HCT116 (cell line): ENCODE measurements around the gene FMN1. TPM values are rescaled to one million over a fixed set of nuclear protein-coding genes. Genes with fewer than 3 reads are reported as not detected.

Source experiments
- ATAC-seq: fragments of 200-7000 bp; cut with Tn5 transposase; 2 replicates; pipeline ENCODE4 v1.9.1; 2020; ENCODE audit warnings: mild to moderate bottlenecking, moderate library complexity
- BruUV-seq: library from RNA; stranded (reverse); fragments of 400-500 nt; replicated peaks from 2 replicates; lab custom pipeline; 2021; lab: Mats Ljungman, UMichigan
- CTCF ChIA-PET: fragments of 300-600 bp; sonication (Branson Sonifier 250); formaldehyde crosslinking; loops from one replicate; lab custom pipeline; 2021; ENCODE audit warnings: antibody characterized with exemption; lab: Charles Lee
- POLR2A ChIA-PET: fragments of 300-600, 350-600 bp; sonication (Branson Sonifier 250); formaldehyde crosslinking; loops from one replicate; lab custom pipeline; 2021; ENCODE audit warnings: antibody characterized with exemption; lab: Charles Lee
- RAD21 ChIA-PET, 2 experiments: fragments of 300-600 bp; sonication (Branson Sonifier 250); formaldehyde crosslinking; loops; one replicate each; lab custom pipeline; 2023; ENCODE audit warnings: low total read pairs in 2 of 2; ENCODE audit not compliant: uncharacterized antibody in 2 of 2, unreplicated experiment in 2 of 2, low non-redundant PET in 1 of 2; lab: Charles Lee
- DNase-seq: peaks from one replicate; pipeline ENCODE4 v3.0.0-alpha.2; 2010; ENCODE audit warnings: low read depth, low spot score
- H2AFZ ChIP-seq: fragments of 200-600 bp; shearing (Covaris generic), sonication (generic); 2 replicates; pipeline ENCODE4 v1.6.1; 2017; ENCODE audit warnings: low read depth, mixed run types, mixed read lengths, antibody characterized with exemption, low read length; ENCODE audit not compliant: poor library complexity, severe bottlenecking
- H3K27ac ChIP-seq: 2 replicates; pipeline ENCODE4 v1.5.1; 2012; ENCODE audit warnings: low read depth, low read length
- H3K27me3 ChIP-seq: fragments of 200-600 bp; sonication (generic); 2 replicates; pipeline ENCODE4 v1.6.1; 2016; ENCODE audit warnings: mixed run types, low read length, mixed read lengths; ENCODE audit not compliant: insufficient read depth
- H3K36me3 ChIP-seq, 2 experiments: fragments of 200-500 bp in 1 of 2; fragments of 200-600 bp in 1 of 2; sonication (Bioruptor generic) in 1 of 2; sonication (generic) in 1 of 2; 2 replicates each; pipeline versions ENCODE4 v1.5.1 to v1.6.1; 2014 to 2016; ENCODE audit warnings: low read length in 2 of 2, inconsistent platforms in 1 of 2, mixed read lengths in 1 of 2, mixed run types in 1 of 2; ENCODE audit not compliant: insufficient read depth in 2 of 2, control insufficient read depth in 1 of 2
- H3K4me1 ChIP-seq, 2 experiments: fragments of 200-600 bp in 1 of 2; sonication (generic) in 1 of 2; 2 replicates each; pipeline versions ENCODE4 v1.5.1 to v1.6.1; 2012 to 2017; ENCODE audit warnings: low read length in 2 of 2, inconsistent platforms in 1 of 2, mild to moderate bottlenecking in 1 of 2, mixed read lengths in 1 of 2, mixed run types in 1 of 2, moderate library complexity in 1 of 2; ENCODE audit not compliant: insufficient read depth in 2 of 2, control insufficient read depth in 1 of 2
- H3K4me2 ChIP-seq: fragments of 200-600 bp; sonication (generic); 2 replicates; pipeline ENCODE4 v1.6.1; 2017; ENCODE audit warnings: mixed run types, low read length, mixed read lengths
- H3K4me3 ChIP-seq, 2 experiments: fragments of 200-600 bp in 1 of 2; sonication (generic) in 1 of 2; replicated peaks in 1 of 2; 2 replicates each; pipeline ENCODE4 v1.5.1; 2011 to 2016; ENCODE audit warnings: low read length in 2 of 2, control low read depth in 1 of 2, low read depth in 1 of 2, mild to moderate bottlenecking in 1 of 2, mixed read lengths in 1 of 2, mixed run types in 1 of 2
- H3K79me2 ChIP-seq: fragments of 200-600 bp; sonication (generic); 2 replicates; pipeline ENCODE4 v1.6.1; 2017; ENCODE audit warnings: mild to moderate bottlenecking, mixed run types, low read length, moderate library complexity, mixed read lengths; ENCODE audit not compliant: insufficient read depth
- H3K9ac ChIP-seq: fragments of 200-600 bp; sonication (generic); 2 replicates; pipeline ENCODE4 v1.6.1; 2016; ENCODE audit warnings: low read length, mixed read lengths
- H3K9me2 ChIP-seq: fragments of 200-600 bp; sonication (generic), shearing (Covaris generic); 2 replicates; pipeline ENCODE4 v1.6.1; 2017; ENCODE audit warnings: mixed run types, mild to moderate bottlenecking, moderate library complexity; ENCODE audit not compliant: insufficient read depth
- H3K9me3 ChIP-seq, 2 experiments: fragments of 200-500 bp in 1 of 2; fragments of 200-600 bp in 1 of 2; sonication (Bioruptor generic) in 1 of 2; sonication (generic) in 1 of 2; 2 replicates each; pipeline ENCODE4 v1.6.1; 2014 to 2017; ENCODE audit warnings: low read length in 2 of 2, mixed read lengths in 2 of 2, inconsistent platforms in 1 of 2, low read depth in 1 of 2, mild to moderate bottlenecking in 1 of 2, mixed run types in 1 of 2, moderate library complexity in 1 of 2; ENCODE audit not compliant: control insufficient read depth in 1 of 2, insufficient read depth in 1 of 2
- H4K20me1 ChIP-seq: fragments of 200-600 bp; sonication (generic), shearing (Covaris generic); 2 replicates; pipeline ENCODE4 v1.6.1; 2017; ENCODE audit warnings: mixed run types, mild to moderate bottlenecking, moderate library complexity; ENCODE audit not compliant: insufficient read depth
- ATF3 ChIP-seq: IDR thresholded peaks from 2 replicates; pipeline ENCODE4 v1.6.1; 2012
- EGR1 ChIP-seq: IDR thresholded peaks from 2 replicates; pipeline ENCODE4 v1.6.1; 2012; ENCODE audit warnings: low read depth
- EZH2 ChIP-seq: fragments of 200-600 bp; sonication (generic); IDR thresholded peaks from 2 replicates; pipeline ENCODE4 v1.6.1; 2017; ENCODE audit warnings: antibody characterized with exemption, mixed run types
- EZH2phosphoT487 ChIP-seq: fragments of 200-600 bp; IDR thresholded peaks from 2 replicates; pipeline ENCODE4 v1.6.1; 2018; ENCODE audit warnings: antibody characterized with exemption, borderline replicate concordance
- JUND ChIP-seq: IDR thresholded peaks from 2 replicates; pipeline ENCODE4 v1.6.1; 2012
- MAX ChIP-seq: IDR thresholded peaks from 2 replicates; pipeline ENCODE4 v1.6.1; 2012
- POLR2A ChIP-seq: IDR thresholded peaks from 2 replicates; pipeline ENCODE4 v1.7.0; 2011; ENCODE audit warnings: borderline replicate concordance; ENCODE audit not compliant: insufficient read depth, insufficient read length; ENCODE audit errors: extremely low read depth
- RAD21 ChIP-seq: IDR thresholded peaks from 2 replicates; pipeline ENCODE4 v1.6.1; 2012; ENCODE audit warnings: low read depth, mild to moderate bottlenecking
- YY1 ChIP-seq: IDR thresholded peaks from 2 replicates; pipeline ENCODE4 v1.6.1; 2011; ENCODE audit warnings: low read length, low read depth, moderate library complexity, mild to moderate bottlenecking; ENCODE audit not compliant: insufficient replicate concordance; ENCODE audit errors: extremely low read depth
- ZNF274 ChIP-seq: fragments of 200-500 bp; sonication (Bioruptor generic); IDR thresholded peaks from 2 replicates; pipeline ENCODE4 v1.6.1; 2014; ENCODE audit warnings: mild to moderate bottlenecking, low read depth, low read length, inconsistent platforms
- intact Hi-C: fragments of 100-400 bp; cut with micrococcal nuclease; formaldehyde crosslinking; loops from 2 replicates; pipeline ENCODE4 v1.10.0; 2022
- total RNA-seq: library from RNA; stranded (reverse); gene quantifications from one replicate; pipeline ENCODE4 v1.2.1, GENCODE V29; 2021; ENCODE audit not compliant: unreplicated experiment
- TF ChIP-seq, protein P1 (sequence below): IDR thresholded peaks from 2 replicates; pipeline ENCODE4 v1.6.1; 2011; ENCODE audit warnings: mild to moderate bottlenecking, low read length, moderate library complexity; ENCODE audit not compliant: insufficient replicate concordance; ENCODE audit errors: extremely low read depth
- TF ChIP-seq, protein P2 (sequence below), 3 experiments: fragments of 200-600 bp in 1 of 3; sonication (generic) in 1 of 3; IDR thresholded peaks in 2 of 3; conservative IDR thresholded peaks in 1 of 3; 2 replicates each; pipeline ENCODE4 v1.5.1; 2012 to 2017; ENCODE audit warnings: low read depth in 2 of 3, low read length in 2 of 3, antibody characterized with exemption in 1 of 3, borderline replicate concordance in 1 of 3, control low read depth in 1 of 3, mild to moderate bottlenecking in 1 of 3, mixed read lengths in 1 of 3, mixed run types in 1 of 3, moderate library complexity in 1 of 3; ENCODE audit not compliant: insufficient read depth in 1 of 3

Gene FMN1
- total RNA-seq, 1 experiment from 2014 or later, result 0.39 TPM

GRCh38 chr15:32878869-32879805 lies 315.4 kb downstream of the FMN1 start:
- H3K4me2 ChIP-seq, result no peak overlapping the region; the same call in 1 of the 2 replicates
- ATAC-seq (no peak), DNase-seq (no peak)
- BruUV-seq, result no TSS peak
- H3K9ac ChIP-seq, result no peak overlapping the region
- ChIA-PET RAD21 (no interaction called here), CTCF (no interaction called here), POLR2A (interaction anchor here (1.5 to 2.1 kb wide), 2 partner anchors 8 to 9 kb away, joined by 3 to 8 read pairs; no protein-coding TSS in a partner anchor)
- H3K4me1 ChIP-seq, result peaks cover 3 to 26% of the 10 kb centered on the region in 2 experiments; a peak in 2 of 4 replicates
- H3K27ac ChIP-seq, result no peak overlapping the region
- no peaks in the 10 kb centered on the region for H3K9me2 ChIP-seq
- H4K20me1 ChIP-seq, result no peaks in the 10 kb centered on the region
- no peaks in the 10 kb centered on the region for H3K36me3 ChIP-seq
- H3K79me2 ChIP-seq, result no peaks in the 10 kb centered on the region
- no peaks in the 10 kb centered on the region for H3K9me3 ChIP-seq
- no peaks in the 10 kb centered on the region for H3K27me3 ChIP-seq
- no peak overlapping the region for H2AFZ ChIP-seq
- intact Hi-C loops, result loop anchor here (10.0 kb wide), 1 partner anchor 406 kb away; no protein-coding TSS in a partner anchor
- no peak overlapping the region for H3K4me3 ChIP-seq
- TF ChIP-seq EZH2phosphoT487, result no peak
- no peak for TF ChIP-seq ZNF274
- TF ChIP-seq EGR1, result no peak

GRCh38 chr15:32878342-32878741 lies 316.2 kb downstream of the FMN1 start:
- H3K4me2 ChIP-seq, result no peak overlapping the region; the same call in 1 of the 2 replicates
- no peaks in the 10 kb centered on the region for H3K9me3 ChIP-seq
- no peak overlapping the region for H2AFZ ChIP-seq
- intact Hi-C loops, result loop anchor here (10.0 kb wide), 1 partner anchor 406 kb away; no protein-coding TSS in a partner anchor
- ATAC-seq (no peak), DNase-seq (no peak)
- no peaks in the 10 kb centered on the region for H3K79me2 ChIP-seq
- peaks cover 2 to 27% of the 10 kb centered on the region in 2 experiments; a peak in 3 of 4 replicates for H3K4me1 ChIP-seq
- no peak for TF ChIP-seq POLR2A
- no peak for TF ChIP-seq JUND
- no peak for TF ChIP-seq YY1
- no peak for TF ChIP-seq RAD21
- no peak for TF ChIP-seq ZNF274
- TF ChIP-seq, protein P1, sequence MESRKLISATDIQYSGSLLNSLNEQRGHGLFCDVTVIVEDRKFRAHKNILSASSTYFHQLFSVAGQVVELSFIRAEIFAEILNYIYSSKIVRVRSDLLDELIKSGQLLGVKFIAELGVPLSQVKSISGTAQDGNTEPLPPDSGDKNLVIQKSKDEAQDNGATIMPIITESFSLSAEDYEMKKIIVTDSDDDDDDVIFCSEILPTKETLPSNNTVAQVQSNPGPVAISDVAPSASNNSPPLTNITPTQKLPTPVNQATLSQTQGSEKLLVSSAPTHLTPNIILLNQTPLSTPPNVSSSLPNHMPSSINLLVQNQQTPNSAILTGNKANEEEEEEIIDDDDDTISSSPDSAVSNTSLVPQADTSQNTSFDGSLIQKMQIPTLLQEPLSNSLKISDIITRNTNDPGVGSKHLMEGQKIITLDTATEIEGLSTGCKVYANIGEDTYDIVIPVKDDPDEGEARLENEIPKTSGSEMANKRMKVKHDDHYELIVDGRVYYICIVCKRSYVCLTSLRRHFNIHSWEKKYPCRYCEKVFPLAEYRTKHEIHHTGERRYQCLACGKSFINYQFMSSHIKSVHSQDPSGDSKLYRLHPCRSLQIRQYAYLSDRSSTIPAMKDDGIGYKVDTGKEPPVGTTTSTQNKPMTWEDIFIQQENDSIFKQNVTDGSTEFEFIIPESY, result no peak
- no peak for TF ChIP-seq EZH2
- TF ChIP-seq, protein P2, sequence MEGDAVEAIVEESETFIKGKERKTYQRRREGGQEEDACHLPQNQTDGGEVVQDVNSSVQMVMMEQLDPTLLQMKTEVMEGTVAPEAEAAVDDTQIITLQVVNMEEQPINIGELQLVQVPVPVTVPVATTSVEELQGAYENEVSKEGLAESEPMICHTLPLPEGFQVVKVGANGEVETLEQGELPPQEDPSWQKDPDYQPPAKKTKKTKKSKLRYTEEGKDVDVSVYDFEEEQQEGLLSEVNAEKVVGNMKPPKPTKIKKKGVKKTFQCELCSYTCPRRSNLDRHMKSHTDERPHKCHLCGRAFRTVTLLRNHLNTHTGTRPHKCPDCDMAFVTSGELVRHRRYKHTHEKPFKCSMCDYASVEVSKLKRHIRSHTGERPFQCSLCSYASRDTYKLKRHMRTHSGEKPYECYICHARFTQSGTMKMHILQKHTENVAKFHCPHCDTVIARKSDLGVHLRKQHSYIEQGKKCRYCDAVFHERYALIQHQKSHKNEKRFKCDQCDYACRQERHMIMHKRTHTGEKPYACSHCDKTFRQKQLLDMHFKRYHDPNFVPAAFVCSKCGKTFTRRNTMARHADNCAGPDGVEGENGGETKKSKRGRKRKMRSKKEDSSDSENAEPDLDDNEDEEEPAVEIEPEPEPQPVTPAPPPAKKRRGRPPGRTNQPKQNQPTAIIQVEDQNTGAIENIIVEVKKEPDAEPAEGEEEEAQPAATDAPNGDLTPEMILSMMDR (IDR thresholded peaks at IDR 0.05 in 2 of 3, conservative IDR thresholded peaks at IDR 0.05 in 1 of 3; ENCODE audit: borderline replicate concordance in 1 of 3, insufficient read depth in 1 of 3, low read depth in 2 of 3, low read length in 2 of 3), result no peak
- no peak for TF ChIP-seq ATF3
- TF ChIP-seq MAX, result no peak
- H3K4me3 ChIP-seq, result no peak overlapping the region
- BruUV-seq, result no TSS peak
- H3K9me2 ChIP-seq, result no peaks in the 10 kb centered on the region
- ChIA-PET RAD21 (no interaction called here), CTCF (no interaction called here), POLR2A (interaction anchor here (1.5 to 2.1 kb wide), 2 partner anchors 8 to 9 kb away, joined by 3 to 8 read pairs; no protein-coding TSS in a partner anchor)
- no peak overlapping the region for H3K9ac ChIP-seq
- H3K36me3 ChIP-seq, result no peaks in the 10 kb centered on the region
- no peaks in the 10 kb centered on the region for H4K20me1 ChIP-seq
- H3K27ac ChIP-seq, result no peak overlapping the region
- no peaks in the 10 kb centered on the region for H3K27me3 ChIP-seq
